OCI-LY7 (cell line): Measurements from ENCODE around the gene DNAH3. TPM values are rescaled to one million over a fixed set of nuclear protein-coding genes. Genes with fewer than 3 reads are reported as not detected.

Source experiments
- BruUV-seq: library from RNA; stranded (reverse); fragments of 400-500 nt; replicated peaks from 2 replicates; lab custom pipeline; 2021; lab: Mats Ljungman, UMichigan
- CTCF ChIA-PET: fragments of 300-600 bp; sonication (Branson Sonifier 250); formaldehyde crosslinking; loops from one replicate; lab custom pipeline; 2022; ENCODE audit warnings: antibody characterized with exemption; ENCODE audit not compliant: unreplicated experiment; lab: Charles Lee
- POLR2A ChIA-PET: fragments of 300-600 bp; sonication (Branson Sonifier 250); formaldehyde crosslinking; loops from one replicate; lab custom pipeline; 2022; ENCODE audit warnings: antibody characterized with exemption; lab: Charles Lee
- DNase-seq: peaks from one replicate; pipeline ENCODE4 v3.0.0-alpha.2; 2015; ENCODE audit warnings: low spot score
- H2AFZ ChIP-seq: fragments of 200-600 bp; sonication (generic), shearing (Covaris generic); 2 replicates; pipeline ENCODE4 v1.6.1; 2014; ENCODE audit warnings: mild to moderate bottlenecking, antibody characterized with exemption, low read length, moderate library complexity
- H3K27ac ChIP-seq: fragments of 200-600 bp; sonication (generic); 2 replicates; pipeline ENCODE4 v1.5.1; 2014; ENCODE audit warnings: mixed run types, low read depth, mild to moderate bottlenecking, moderate library complexity, low read length, inconsistent platforms; ENCODE audit not compliant: poor library complexity, severe bottlenecking
- H3K36me3 ChIP-seq: fragments of 200-600 bp; sonication (generic); 2 replicates; pipeline ENCODE4 v1.6.1; 2014; ENCODE audit warnings: mild to moderate bottlenecking, antibody characterized with exemption, low read length, moderate library complexity, mixed read lengths; ENCODE audit not compliant: insufficient read depth
- H3K4me1 ChIP-seq: fragments of 200-600 bp; sonication (generic); 2 replicates; pipeline ENCODE4 v1.5.1; 2014; ENCODE audit warnings: mild to moderate bottlenecking, low read length; ENCODE audit not compliant: insufficient read depth, poor library complexity, severe bottlenecking
- H3K4me2 ChIP-seq: fragments of 200-600 bp; sonication (generic); 2 replicates; pipeline ENCODE4 v1.6.1; 2014; ENCODE audit warnings: mild to moderate bottlenecking, low read length
- H3K4me3 ChIP-seq: fragments of 200-600 bp; sonication (generic); 2 replicates; pipeline ENCODE4 v1.5.1; 2014; ENCODE audit warnings: mild to moderate bottlenecking, low read depth, low read length; ENCODE audit not compliant: poor library complexity, severe bottlenecking
- H3K79me2 ChIP-seq: fragments of 200-600 bp; sonication (generic); 2 replicates; pipeline ENCODE4 v1.6.1; 2016; ENCODE audit warnings: low read depth, mild to moderate bottlenecking, low read length, moderate library complexity, mixed read lengths; ENCODE audit not compliant: insufficient read depth
- H3K9me2 ChIP-seq: fragments of 200-600 bp; sonication (generic); 2 replicates; pipeline ENCODE4 v1.6.1; 2016; ENCODE audit warnings: mild to moderate bottlenecking, low read length, mixed read lengths; ENCODE audit not compliant: insufficient read depth
- H3K9me3 ChIP-seq: fragments of 200-600 bp; sonication (generic); 2 replicates; pipeline ENCODE4 v1.6.1; 2014; ENCODE audit warnings: mild to moderate bottlenecking, mixed run types, low read length, mixed read lengths
- H4K20me1 ChIP-seq: fragments of 200-600 bp; sonication (generic); 2 replicates; pipeline ENCODE4 v1.6.1; 2014; ENCODE audit warnings: mild to moderate bottlenecking, antibody characterized with exemption, low read length, moderate library complexity, mixed read lengths; ENCODE audit not compliant: insufficient read depth
- CTCF ChIP-seq: fragments of 200-600 bp; sonication (generic); conservative IDR thresholded peaks from 2 replicates; pipeline ENCODE4 v1.5.1; 2014; ENCODE audit warnings: mild to moderate bottlenecking, antibody characterized with exemption, low read length, moderate library complexity, mixed read lengths
- EZH2phosphoT487 ChIP-seq: fragments of 200-600 bp; sonication (generic); IDR thresholded peaks from 2 replicates; pipeline ENCODE4 v1.6.1; 2018; ENCODE audit warnings: low read depth, borderline replicate concordance, mild to moderate bottlenecking, mixed run types, antibody characterized with exemption, low read length, moderate library complexity, mixed read lengths
- intact Hi-C: fragments of 100-400 bp; cut with micrococcal nuclease; formaldehyde crosslinking; loops from one replicate; pipeline ENCODE4 v1.10.0; 2022; ENCODE audit not compliant: unreplicated experiment
- total RNA-seq, 2 experiments: library from RNA; depleted of rRNA in 1 of 2; stranded (reverse); fragments of >200 nt in 1 of 2; shearing (Covaris generic) in 1 of 2; gene quantifications; 2 replicates each; pipeline ENCODE4 v1.2.3, GENCODE V29; 2014 to 2022

Gene DNAH3
- total RNA-seq, 2 experiments from 2014 or later = not detected

- peaks cover 32% of the 10 kb centered on the region for H3K36me3 ChIP-seq
- H3K4me1 ChIP-seq = peaks cover 17% of the 10 kb centered on the region
- H2AFZ ChIP-seq = peak overlapping the region; percentile 93; the same call in 1 of the 2 replicates
- ChIA-PET CTCF (interaction anchor here (0.6 to 0.7 kb wide), 2 partner anchors 9 to 141 kb away, joined by 4 to 19 read pairs; no protein-coding TSS in a partner anchor), POLR2A (interaction anchor here (0.8 to 2.3 kb wide), 3 partner anchors 27 to 141 kb away, joined by 3 to 6 read pairs (median 5); no protein-coding TSS in a partner anchor)
- no peaks in the 10 kb centered on the region for H3K9me2 ChIP-seq
- TF ChIP-seq EZH2phosphoT487 (no peak), CTCF (no peak)
- H4K20me1 ChIP-seq = no peaks in the 10 kb centered on the region
- H3K4me3 ChIP-seq = peak overlapping the region; percentile 80
- H3K4me2 ChIP-seq = peak overlapping the region; percentile 97
- peaks cover 7% of the 10 kb centered on the region; the same call in 1 of the 2 replicates for H3K79me2 ChIP-seq
- DNase-seq = peak; percentile 46
- peak overlapping the region; percentile 40 for H3K27ac ChIP-seq
- no TSS peak for BruUV-seq
- intact Hi-C loops = loop anchor here (5.0 kb wide), 1 partner anchor 1163 kb away; no protein-coding TSS in a partner anchor
- no peaks in the 10 kb centered on the region for H3K9me3 ChIP-seq
Measured at GRCh38 chr16:21159281-21159951, 8.8 kb upstream of the DNAH3 start.

DNA sequence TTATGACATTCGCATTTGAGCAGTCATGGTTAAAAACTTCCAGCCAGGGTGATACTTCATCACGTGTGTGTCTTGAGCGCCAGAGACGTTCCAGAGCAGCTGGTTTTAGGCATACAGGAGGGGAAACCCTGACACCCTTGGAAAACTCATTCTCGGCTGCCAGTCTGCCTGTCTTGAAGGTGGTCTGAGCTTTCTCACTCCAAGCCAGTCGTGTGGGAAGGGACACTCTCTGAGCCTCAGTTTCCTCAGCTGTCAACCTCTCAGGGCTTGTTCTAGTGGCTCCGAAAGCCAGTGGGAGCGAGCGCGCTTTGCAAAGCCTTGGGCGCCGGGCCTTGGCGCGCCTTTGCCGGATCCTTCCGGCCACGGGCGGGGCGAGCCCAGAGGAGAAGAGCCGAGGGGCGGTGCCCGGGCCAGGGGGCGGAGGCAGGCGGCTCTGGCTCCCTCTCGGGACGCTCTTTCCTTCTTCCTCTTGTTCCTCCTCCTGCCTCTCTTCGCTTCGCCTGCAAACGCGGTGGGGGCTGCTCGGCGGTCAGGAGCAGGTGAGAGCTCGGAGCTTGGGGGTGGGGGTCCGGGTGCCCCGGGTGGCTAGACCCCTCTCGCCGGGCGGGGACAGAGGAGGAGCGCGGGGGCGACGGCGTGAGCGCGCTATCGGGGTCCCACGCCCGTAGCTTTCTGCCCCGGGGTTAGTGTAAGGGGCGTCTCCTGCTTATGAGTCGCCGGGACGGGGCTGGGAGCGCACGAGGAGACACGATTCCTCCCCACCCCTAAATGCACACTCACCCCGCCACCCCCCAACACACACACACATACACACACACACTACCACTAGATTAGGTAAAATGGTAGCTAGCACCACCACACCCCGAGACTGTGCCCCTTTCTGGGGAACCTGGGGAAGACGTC, 7.8 kb upstream of the DNAH3 start, which contains the start of gene LDAF1:
TSS of gene LDAF1 (plus strand) at position 467 of the 903 bp plus-strand sequence. CDS start 2,509 bp downstream, outside the sequence.
- Histone ChIP-seq H3K4me3 (peak within 1 kb of the TSS; percentile 80), H2AFZ (peak within 1 kb of the TSS; percentile 93), H4K20me1 (no peaks in the 10 kb centered on the region), H3K36me3 (peaks cover 27% of the 10 kb centered on the region), H3K79me2 (peaks cover 7% of the 10 kb centered on the region; the same call in 1 of the 2 replicates), H3K9me3 (no peaks in the 10 kb centered on the region), H3K4me2 (peak within 1 kb of the TSS; percentile 97), H3K27ac (peak within 1 kb of the TSS; percentile 40), H3K4me1 (peaks cover 17% of the 10 kb centered on the region), H3K9me2 (no peaks in the 10 kb centered on the region)
- ChIA-PET CTCF (interaction anchor here (0.6 to 0.7 kb wide), 2 partner anchors 8 to 142 kb away, joined by 4 to 19 read pairs; no protein-coding TSS in a partner anchor), POLR2A (interaction anchor here (0.8 to 2.3 kb wide), 3 partner anchors 28 to 142 kb away, joined by 3 to 6 read pairs (median 5); no protein-coding TSS in a partner anchor)
- DNase-seq = peak; percentile 85
- no TSS peak for BruUV-seq
- TF ChIP-seq EZH2phosphoT487 (no peak), CTCF (no peak)
- intact Hi-C loops = loop anchor here (1.0 to 5.0 kb wide), 2 partner anchors 396 to 1164 kb away; no protein-coding TSS in a partner anchor
